Stimulated activated CD8-positive, alpha-beta memory T cell treated with anti-CD3 and anti-CD28 coated beads, Interleukin-15, amount 100 ng/mL, for 48 hours (primary cell): ENCODE measurements around the gene CALCB.

Experiments
- DNase-seq, 2 donors: peaks; one replicate each; pipeline ENCODE4 v3.0.0-alpha.2; 2020; ENCODE audit warnings: low read depth in 2 of 2

The CALCB gene

DNA sequence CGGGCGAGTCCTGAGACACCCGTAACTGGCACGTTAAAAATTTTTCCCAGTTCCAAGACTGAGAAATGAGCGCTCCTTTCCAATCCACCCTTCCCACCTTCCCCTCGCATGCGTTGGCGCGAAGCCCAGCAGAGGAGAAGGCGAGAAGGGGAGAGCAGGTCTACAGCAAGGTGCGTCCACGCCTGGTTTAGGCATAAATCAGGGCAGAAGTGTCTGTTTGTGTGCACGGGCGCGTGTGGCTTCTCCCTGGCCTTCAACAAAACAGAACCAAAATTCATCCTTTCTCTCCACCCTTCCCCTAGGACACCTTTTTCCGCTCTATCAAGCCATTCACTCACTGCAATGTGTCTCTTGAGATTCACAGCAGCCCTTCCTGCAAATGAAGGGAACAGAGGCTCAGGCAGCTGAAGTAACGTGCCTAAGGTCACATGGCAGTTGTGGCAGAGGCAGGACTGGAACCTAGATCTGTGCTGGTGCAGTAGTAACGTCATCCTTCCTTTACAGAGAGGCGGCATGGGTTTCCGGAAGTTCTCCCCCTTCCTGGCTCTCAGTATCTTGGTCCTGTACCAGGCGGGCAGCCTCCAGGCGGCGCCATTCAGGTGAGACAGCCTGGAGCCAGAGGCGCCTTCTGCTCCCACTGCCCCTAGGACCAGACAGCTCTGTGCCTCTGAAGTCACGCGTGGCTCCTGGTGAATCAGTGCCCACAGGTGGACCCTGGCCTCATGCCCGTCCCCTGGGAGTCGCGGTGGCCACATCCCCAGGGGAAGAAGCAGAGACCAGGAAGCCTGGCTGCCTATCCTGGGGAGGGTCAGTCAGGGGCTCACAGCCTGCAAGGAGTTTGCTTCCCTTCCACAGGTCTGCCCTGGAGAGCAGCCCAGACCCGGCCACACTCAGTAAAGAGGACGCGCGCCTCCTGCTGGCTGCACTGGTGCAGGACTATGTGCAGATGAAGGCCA, 1.1 kb downstream of the CALCB start:
- peak; percentile 80 to 81 for DNase-seq

- DNase-seq = no peak
Observed at GRCh38 chr11:15075162-15075526, 1.8 kb downstream of the CALCB start.

DNA sequence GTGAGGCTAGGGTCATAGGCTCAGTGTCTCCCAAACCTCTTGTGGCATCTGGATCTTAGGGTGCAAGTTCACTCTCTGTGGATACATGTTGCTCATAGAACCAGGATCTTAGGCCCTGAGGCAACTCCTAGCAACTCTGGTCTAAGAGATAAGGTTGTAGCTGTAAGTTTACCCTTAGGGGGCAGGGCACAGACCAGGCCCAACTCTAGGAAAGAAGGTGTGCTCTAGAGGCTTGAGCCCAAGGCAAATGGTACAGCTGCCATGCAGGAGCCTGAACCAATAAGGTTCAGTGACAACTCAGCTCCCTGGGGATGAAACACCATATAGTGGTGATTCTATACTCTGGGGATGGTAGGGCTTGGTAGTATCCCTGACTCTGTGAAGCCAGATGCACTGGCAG, 17.8 kb downstream of the CALCB start:
- DNase-seq = no peak

DNA sequence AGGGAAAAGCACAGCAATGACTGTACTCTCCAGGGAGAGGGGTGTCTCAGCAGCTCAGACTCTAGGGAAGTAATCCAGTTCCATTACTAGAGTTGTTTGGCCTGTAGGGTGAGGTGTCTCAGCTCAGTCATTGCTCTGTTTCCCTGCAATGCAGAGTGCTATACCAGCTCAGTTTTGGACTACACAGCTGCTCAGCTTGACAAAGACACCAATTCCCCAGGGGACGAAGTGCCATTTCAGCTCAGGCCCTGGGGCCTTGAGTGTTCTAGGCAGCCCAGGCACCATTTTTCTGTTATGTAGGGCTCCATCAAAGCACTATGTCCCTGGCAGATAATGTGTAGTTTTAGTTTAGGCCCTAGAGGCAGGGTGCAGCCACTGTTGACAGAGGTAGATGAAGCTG, 18.2 kb downstream of the CALCB start:
- no peak for DNase-seq

- DNase-seq = no peak
Observed at GRCh38 chr11:15093432-15093831, 20.0 kb downstream of the CALCB start.

DNA sequence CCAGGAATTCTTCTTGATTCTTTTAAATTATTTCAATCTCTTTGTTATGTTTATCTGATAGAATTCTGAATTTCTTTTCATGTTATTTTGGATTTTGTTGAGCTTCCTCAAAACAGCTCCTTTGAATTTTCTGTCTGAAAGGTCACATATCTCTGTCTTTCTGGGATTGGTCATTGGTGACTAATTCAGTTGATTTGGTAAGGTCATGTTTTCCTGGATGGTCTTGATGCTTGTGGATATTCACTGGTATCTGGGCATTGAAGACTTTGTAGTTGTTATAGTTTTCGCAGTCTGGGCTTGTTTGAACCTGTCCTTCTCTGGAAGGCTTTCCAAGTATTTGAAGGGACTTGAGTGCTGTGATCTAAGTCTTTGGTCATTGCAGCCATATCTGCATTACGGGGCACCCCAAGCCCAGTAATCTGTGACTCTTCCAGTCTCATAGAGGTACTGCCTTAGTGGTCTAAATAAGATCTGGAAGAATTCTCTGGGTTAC, 22.4 kb downstream of the CALCB start:
- DNase-seq = no peak

- DNase-seq = no peak
Observed at GRCh38 chr11:15097411-15097810, 24.0 kb downstream of the CALCB start.

DNA sequence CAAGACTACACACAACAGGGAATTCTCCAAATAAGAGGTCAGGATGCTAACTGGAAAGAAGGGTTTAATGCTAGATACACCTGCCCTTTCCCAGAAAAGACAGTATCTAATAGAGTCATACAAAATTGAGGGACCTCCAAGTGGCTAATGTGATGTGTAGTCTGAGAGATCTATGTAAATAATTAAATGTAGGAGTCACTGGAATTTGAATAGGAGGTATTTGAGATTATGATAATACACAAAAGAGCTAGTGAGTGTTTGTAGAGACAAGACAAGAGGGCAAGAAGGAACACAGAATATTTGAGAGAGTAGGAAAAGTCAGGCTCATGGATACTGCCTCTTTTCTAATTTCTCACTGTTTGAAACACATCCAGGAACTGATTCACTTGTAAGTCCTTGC, 25.9 kb downstream of the CALCB start:
- no peak for DNase-seq

GRCh38 chr11:15101072-15101709, 27.8 kb downstream of the CALCB start:
- DNase-seq = peak; percentile 13 to 15

GRCh38 chr11:15104166-15104565, 30.8 kb downstream of the CALCB start:
- no peak for DNase-seq

GRCh38 chr11:15106201-15106965, 33.0 kb downstream of the CALCB start:
- no peak for DNase-seq

DNA sequence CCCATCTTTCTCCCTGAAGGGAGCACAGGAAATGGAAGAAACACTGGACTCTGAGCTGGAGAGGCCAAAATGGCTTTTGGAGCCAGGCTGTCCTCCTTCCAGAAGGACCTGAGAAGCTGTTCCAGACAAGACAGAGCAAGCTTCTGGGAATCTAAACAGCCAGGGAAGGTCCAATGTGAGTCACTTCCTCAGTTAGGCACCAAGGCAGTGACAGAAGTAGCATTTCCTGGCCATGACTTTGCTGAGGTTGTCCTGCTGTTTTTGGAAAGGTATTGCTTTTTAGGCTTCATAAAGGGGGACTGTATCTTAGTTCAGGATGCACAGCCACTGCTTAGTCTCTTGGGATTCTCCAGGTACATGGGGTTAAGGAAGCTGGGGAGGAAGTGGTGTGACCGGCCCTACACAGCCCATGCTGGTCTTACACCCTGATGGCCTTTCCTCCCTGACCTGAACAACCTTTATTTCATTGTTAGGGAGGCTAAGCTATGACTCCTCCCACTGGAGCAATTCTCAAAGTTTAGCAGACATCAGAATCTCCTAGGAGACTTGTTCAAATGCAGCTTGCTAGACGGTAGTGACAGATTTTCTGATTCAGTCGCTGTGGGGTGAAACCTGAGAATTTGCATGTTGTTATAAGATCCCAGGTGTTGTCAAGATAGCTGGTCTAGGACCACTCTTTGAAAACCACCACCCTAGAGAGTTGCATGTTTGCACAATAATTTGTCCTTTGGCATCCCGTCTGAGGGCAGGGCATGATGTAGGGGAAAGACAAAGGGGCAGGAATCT, 34.5 kb downstream of the CALCB start:
- no peak for DNase-seq

- no peak for DNase-seq
Observed at GRCh38 chr11:15108592-15109130, 35.3 kb downstream of the CALCB start.

DNA sequence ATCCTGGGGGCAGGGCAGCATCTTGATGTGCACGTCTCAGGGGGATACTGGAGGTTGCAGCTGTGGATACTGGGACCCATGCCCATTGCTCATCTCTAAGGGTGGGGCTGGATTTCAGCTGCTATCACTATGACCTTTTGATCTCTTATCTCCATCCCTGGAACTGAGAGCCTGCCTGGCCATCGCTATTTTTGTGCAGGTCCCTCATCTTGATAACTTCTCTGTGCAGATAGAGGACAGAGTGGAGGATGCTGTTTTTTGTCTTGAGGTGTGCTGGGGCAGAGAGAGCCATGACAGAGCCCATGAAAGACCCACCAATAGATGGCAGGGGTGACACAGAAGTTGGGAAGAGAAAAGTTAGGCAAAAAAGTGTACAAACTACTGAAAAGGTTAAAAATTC, 36.2 kb downstream of the CALCB start:
- DNase-seq = no peak

DNA sequence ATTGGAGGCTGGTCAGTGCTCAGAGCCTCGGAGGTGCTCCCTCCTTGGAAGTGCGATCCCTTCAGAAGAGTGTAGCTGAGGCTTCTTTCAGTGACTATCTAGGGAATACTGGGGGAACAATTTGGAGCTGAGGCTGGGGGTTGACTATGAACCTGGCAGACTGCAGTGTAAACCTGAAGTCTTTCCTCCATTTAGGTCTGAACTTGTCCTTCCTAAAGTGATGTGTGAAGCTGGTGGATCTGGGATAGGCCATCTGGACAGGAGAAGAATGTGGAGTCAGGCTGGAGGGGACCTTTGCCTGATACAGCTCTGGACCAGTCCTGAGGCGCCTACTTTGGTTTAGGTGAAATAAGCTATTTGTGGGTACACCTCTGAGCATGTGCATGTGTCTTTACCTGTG, 37.8 kb downstream of the CALCB start:
- DNase-seq = no peak

DNA sequence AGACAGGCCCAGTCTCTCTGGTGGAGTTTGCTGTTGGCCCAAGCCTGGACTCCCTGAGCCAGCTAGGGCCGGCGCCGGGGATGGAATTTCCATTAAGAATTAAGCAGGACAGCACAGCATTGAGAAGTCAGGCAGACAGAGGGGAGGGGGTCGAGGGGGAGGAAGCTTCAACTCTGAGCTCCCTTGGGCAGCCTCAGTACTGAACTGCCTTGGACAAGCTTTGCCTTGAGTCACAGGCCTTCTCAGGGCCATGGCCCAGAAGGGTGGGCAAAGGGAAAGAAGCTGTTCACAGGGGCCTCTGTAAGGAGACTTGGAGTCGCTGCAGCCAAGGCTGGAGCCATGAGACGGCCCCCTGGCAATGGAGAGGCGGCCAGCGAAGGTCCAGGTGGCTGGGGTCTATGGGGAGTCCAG, 38.7 kb downstream of the CALCB start:
- DNase-seq = no peak

DNA sequence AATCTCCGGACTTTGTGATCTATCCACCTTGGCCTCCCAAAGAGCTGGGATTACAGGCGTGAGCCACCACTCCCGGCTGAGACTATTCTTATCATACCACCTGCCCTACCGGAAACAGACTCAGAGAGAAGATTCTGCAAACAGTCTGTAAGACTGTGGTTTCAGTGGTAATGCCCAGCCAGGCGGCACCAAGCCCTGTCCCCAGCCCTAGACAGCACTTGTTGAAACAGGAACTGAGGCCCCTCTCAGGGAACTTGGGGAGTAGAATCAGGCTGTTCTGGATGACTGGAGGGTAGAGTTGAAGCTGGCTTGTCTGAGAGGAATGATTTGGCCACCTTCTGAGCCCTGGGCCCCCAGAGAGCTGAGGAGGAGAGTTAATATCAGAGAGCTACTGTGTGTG, 40.0 kb downstream of the CALCB start:
- DNase-seq = no peak

GRCh38 chr11:15114501-15115475, 41.4 kb downstream of the CALCB start, which contains the start of gene INSC:
Gene INSC, plus strand, starts transcription at chr11:15114923. Its CDS starts 34,252 bp downstream, at chr11:15149175.
- no peak for DNase-seq

- DNase-seq = no peak
Observed at GRCh38 chr11:15115686-15116085, 42.3 kb downstream of the CALCB start.

DNA sequence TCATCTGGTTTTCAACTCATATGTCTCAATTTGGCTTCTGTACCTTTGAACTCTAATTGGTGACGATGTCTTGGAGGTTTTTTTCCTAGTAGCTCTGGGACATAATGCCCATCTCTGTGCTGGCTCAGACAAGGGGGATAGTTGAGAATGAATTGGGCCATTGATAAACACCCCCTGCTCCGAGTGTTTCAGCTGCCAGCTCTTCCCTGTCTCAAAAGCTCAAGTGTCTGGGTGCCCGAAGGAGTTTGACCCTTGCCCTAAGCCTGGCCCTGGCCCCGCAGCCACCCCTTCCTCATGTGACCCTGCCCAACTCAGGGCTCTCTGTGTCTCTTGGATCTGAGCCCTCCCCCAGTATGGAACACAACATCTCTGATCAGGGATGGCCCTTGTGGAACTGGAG, 44.4 kb downstream of the CALCB start:
- DNase-seq = no peak
